CD4-positive, alpha-beta T cell treated with Interleukin-21 for 1 hour (primary cell): ENCODE results near the gene SYNGR2.
"Not testable (repeated sequence)": the region's sequence is repeated elsewhere in the genome, so short reads cannot be mapped to it uniquely, and the experiment has no call there.

ENCODE experiments used
- DNase-seq: peaks from one replicate; pipeline ENCODE4 v3.0.0-alpha.2; 2020

SYNGR2 gene

DNA sequence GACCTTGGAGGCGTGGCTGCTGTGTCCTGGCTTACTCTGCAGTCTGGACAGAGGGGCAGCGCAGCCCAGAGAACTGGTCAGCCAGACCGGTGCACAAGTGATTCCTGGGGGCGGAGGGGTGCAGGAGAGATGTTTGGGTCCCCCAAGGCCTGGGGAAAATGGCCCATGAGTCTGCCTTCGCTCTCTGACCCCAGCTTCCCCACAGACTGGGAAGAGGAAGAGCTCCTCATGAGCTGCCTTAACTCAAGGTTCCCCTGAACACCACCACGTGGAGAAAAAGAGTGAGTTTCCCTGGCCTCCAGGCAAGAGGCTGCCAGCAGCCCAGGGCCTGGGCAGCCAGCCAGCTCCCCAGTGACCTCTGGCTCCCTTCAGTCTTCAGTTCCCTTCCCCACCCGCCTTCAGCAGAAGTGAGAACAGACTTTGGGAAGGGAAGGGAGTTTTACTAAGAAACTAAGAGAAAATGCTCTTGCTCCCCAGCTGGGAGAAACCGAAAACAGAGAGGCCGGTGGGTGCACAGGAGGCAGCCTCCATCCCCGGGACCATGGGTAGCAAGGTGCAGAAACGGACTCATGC is 24.1 kb upstream of the SYNGR2 start:
- DNase-seq, result peak; percentile 33

DNA sequence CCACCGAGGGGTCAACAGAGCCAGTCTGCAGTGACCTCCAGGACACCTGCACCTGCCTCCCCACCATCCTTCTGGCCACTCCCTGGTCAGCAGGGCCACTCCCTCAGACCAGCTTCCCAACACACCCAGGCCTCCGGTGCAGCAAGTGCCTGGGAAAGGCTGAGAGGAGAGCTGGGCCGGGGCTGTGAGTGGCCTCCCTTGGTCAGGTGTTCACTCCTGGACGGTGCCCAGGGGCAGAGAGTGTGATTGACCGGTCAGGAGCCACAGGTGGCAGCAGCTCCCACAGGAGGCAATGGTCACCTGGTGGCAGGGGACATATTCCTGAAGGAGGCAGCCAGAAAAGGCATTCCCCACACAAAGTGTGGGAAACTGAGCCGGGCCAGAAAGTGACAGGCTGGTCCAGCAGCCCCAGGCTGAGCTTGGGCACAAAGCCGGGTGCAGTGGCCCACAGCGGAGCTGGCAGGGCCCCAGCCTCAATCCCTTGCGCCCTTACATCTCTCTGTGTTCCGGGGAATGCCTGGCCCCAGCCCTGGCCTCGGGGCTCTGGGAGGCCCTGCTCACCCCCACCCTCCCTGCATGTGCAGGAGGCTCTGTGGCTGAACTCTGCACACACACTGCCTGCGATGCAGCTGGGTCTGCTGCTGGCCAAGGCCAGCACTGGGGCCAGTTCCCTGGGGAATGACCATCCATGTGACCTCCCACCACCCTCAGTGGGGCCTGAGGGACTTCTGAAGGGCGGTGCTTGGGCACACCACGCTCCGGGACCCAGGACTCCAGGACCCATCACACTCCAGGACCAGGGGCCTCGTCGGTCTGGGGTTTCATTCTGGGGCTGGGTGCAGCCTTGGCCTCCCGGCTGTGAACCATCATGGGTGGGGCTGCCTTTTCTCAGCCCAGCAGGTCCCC is 23.4 kb upstream of the SYNGR2 start:
- no peak for DNase-seq

DNA sequence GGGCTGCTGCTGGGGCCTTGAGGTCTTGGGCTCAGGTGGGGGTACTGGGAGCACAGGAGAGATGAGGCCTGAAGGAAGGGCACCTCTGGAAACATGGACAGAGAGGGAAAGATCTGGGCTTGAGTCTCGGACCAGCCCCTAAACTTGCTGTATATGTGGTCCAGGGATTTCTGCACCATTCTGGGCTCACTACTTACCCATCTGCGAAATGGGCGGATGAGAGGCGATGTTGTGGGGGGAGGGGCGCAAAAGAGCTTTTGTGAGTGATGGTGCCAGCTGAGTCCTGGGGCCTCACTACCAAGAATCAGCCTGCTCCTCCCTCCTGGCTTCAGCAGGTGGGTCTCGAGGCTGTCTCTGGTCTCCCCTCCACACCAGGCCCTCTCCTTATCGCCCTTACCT is 21.9 kb upstream of the SYNGR2 start:
- DNase-seq, result no peak

DNA sequence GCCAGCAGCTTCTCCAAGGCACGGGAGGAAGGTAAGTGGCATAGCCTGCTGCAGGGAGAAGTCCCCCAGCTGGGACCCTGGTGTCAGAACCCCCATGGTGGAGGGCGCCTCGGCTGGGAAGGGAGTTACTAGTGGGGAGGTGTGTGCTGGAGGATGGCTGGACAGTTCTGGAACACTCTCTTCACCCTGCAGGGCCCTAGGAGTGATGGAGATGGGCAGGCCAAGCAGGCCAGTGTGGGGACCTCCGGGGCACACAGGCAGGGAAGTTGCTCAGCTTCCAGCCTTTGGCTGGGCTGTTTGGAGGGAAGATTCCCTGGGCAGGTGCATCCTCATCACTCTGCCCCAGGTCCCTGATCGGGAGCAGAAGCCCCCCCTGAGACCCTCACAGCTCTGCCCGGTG is 21.5 kb upstream of the SYNGR2 start:
- no peak for DNase-seq

DNA sequence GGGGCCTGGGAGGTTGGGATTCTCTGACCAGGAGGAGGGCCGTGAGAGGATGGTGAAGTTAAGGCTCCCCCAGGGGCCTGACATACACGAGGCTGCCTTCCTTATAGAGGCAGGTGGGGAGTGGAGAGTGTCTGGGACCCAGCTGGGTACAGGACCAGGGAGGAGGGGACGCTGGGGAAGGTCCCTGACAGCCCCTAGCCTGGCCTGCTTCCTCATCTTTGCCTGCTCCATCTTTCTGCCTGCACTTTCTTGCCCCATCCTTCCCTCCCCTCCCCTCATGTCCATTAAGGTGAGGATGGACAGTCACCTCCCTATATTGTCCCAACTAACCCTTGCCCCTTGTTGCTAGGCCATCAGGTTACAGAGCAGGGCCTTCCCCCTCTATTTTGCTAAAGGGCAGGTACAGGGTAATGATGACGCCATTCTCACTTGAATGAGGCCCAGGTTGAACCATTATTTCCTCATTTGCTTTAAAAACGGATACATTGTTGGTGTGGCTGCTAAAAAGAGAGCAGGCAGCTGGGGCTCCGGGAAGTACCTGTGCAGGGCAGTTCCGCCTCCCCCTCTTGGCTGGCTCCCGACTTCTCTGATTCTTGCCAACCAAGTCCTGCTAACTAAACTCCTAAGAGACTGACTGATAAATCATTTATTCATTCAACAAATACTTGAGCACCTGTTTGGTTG is 20.9 kb upstream of the SYNGR2 start:
- no peak for DNase-seq

DNA sequence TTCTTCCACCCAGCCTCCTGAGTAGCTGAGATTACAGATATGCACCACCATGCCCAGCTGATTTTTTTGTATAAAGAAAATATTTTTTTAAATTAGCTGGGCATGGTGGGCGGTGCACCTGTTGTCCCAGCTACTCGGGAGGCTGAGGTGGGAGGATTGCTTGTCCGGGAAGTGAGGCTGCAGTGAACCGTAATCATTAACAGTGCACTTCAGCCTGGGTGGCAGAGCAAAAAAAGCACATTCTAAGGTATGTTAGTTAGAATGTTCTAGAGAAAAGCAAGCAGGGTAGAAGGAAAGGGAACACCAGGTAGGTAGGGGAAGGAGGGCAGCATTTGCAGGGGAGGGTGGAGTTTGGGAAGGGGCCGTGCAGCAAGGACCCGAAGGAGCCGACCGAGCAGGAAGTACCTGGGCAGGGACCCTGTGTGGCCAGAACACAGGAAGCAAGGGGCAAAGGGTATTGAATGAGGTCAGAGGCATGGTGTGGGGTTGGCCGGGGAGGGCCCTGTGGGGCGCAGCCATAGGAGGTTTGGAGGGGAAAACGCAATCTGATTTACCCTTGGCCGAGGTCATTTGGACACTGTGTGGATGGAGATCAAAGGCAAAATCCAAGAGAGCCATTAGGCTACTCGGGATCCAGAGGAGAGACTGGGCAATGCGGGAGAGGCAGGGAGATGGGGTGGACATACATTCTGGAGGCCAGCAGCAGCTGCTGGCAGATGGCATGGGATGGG is 19.9 kb upstream of the SYNGR2 start:
- no peak for DNase-seq

DNA sequence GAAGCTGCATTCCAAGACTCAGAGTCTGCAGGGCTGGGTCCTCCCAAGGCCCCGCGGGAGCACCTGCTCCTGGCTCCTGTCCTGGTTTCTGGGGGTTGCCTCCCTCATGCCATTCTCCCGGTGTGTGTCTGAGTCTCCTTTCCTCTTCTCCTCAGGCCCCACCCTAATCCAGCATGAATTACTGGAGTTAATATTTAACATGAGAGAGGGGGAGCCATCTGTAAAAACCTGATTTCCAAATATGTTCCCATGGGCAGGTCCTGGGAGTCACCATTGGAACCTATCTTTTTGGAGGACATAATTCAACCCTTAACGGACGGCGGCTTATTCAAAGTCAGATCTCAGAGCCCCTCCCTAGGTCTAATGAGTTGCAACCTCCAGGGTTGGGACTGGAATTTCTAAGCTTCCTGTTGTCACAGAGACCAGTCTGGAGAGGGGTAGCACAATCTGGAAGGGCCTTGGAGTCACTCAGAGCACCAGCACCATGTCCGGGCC is 16.8 kb upstream of the SYNGR2 start:
- no peak for DNase-seq

DNA sequence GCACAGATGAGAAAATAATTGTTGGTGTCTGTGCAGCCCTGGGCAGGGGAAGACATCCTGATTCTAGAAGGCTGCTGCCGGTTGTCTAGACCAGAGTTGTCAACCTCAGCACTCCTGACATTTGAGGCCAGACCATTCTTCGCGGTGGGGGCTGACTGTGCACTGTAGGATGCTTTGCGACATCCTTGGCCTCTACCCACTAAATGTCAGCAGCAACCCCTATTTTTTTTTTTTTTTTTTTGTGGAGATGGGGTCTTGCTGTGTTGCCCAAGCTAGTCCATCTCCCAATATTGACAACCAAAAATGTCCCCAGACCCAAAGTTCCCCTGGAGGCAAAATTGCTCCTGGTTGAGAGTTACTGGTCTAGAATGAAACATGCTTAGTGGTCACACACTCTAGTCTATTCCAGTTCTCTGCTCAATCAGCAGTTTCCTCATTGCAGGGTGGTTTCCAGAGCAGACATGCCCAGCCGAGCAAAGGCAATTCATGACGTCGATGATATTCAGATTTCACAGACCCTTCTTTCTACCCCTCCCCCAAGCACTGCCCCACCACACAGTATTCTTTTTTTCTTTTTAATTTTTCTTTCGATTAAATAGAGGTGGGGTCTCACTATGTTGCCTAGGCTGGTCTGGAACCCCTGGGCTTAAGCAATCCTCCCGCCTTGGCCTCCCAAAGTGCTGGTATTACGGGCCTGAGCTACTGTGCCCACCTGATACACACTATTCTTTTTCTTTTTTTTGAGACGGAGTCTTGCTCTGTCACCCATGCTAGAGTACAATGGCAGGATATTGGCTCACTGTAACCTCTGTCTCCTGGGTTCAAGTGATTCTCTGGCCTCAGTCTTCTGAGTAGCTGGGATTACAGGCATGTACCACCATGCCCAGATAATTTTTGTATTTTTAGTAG is 13.2 kb upstream of the SYNGR2 start:
- DNase-seq, result no peak

DNA sequence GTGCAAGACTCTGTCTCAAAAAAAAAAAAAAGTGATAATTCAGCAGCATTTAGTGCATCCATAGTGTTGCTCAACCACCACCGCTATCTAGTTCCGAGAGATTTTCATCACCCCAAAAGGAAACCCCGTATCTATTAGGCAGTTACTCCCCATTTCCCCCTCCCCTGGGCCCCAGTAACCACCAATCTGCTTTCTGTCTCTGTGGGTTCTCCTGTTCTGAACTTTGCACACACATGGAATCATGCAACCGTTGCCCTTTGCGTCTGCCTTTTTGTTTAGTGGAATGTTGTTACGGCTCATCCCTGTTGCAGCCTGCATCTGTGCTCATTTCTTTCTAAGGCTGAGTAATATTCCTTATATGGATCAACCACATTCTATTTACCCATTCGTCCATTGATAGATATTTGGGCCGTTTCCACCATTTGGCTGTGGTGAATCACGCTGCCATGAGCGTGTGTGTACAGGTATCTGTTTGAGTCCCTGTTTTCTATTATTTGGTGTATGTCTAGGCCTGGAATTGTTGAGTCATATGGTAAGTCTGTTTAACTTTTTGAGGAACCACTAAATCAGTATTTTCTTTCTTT is 8.7 kb upstream of the SYNGR2 start:
- DNase-seq, result no peak

DNA sequence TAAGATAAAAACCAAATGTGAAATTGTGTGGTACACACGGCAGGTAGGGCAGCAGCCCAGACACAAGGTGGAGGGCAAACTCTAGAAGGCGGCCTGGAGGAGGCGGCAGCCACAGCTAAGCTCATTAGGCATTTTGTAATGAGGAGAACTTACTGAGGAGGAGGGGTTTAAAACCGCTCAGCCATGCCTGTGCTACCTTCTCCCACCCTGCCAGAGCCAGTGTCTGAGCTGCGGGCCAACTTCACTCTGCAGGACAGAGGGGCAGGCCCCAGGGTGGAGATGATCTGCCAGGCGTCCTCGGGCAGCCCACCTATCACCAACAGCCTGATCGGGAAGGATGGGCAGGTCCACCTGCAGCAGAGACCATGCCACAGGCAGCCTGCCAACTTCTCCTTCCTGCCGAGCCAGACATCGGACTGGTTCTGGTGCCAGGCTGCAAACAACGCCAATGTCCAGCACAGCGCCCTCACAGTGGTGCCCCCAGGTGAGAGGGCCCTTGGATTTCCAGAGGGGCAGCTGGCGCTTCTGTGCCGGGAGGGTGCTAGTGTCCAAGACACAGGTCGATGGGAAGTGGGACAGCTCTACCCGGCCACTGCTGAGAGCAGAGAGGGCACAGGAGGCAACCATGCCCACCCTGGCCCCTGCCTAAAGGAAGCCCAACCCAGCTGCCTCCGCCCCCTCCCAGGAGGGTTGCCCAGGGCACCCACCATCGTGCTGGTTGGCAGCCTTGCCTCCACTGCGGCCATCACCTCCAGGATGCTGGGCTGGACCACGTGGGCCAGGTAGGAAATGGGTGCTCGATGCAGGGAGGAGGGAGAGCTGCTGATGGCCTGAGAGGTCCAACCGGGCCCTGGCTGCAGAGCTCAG is 4.3 kb upstream of the SYNGR2 start:
- no peak for DNase-seq

DNA sequence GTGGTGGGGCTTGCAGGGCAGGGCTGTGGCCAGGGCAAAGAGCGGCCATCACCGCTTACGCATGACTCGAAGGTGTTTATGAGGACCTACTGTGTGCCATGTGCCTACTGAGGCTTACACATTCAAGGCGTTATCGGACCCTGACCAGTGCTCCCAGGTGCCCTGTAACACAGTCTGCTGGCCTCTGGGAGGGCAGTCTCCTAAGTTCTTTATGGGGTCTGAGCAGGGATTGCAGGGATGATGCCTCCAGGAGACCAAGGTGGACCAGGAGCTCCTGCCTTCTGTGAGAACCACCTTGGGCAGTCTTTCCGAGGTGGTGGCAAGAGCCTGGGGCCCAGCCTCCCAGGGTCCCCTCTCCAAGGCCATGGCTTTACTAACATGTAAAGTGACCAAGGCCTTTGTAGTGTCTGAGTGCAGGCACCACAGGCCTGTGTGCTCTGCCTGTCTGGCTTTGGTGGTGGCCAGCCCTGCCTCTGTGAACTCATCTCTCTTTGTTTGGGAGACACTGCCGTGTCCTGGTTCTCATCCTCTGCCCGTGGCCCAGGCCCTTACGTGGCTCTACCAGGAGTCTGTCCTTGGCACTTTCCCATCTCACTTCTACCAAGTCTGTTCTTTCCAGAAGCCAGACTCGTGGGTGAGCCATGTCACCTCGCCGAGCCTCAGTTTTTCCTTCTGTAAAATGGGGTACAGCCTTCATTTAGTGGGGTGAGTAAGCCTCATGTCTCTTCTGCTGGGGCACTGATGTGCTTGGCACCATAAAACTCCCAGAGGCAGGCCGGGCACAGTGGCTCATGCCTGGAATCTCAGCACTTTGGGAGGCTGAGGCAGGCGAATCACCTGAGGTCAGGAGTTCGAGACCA is 3.4 kb upstream of the SYNGR2 start:
- DNase-seq, result no peak

DNA sequence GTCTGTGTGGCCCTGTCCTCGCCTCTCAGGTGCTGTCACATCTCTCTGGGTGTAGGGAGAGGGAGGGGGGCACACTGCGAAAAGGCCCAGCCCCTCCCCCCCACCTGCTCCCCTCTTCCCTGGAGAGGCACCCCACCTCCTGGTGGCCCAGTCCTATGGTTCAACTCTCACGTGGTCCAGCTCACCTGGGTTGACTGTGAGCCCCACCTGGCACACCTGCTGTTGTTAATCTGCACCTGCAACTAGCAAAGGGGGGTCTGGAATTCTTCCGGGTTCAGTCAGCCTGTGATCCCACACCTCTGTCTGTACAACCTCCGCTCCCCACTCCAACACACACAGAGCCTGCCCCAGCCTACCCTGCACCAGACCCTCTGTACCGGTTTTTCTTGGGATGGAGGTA is 2.0 kb upstream of the SYNGR2 start:
- DNase-seq, result no peak

DNA sequence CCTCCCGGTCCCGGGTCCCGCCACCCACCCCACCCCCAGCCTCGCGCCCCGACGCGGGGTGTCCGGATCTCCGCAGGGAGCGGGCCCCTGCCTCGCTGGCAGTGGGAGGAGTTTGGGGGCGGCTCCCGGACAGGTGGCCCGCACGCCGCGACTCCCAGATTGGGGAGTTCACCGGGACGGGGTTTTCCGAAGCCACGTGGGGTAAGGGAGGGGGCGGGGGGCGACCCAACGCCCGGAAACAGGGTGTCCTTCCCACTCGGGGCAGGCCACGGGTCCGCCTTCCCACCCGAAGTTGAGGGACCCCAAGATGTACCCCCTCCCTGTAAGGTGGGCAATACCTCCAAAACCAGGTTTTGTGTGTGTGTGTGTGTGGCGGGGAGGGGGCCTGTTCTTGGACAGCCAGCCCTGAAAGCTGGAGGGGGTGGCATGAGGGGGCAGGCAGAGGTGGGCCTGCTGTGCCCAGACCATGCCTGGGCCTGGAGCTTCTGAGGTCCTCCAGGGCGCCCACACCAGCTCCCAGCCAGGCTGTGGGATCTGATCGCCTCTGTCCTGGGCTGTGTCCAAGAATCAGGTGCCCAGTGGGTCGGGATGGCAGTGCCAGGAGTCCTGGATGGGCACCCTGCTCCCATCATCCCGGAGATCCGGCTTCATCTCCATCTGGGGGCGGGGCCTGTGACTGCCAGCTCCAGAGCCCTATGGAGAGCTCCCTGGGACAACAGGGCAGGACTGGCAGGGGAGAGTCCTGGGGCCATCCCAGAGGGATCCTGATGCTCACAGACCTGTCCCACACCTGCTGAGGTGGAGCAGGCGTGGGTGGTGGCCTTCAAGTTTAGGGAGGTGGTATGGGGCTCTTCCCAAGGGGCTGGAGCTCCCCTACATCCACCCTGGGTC is 767 bp downstream of the SYNGR2 start:
- DNase-seq, result peak; percentile 78

DNA sequence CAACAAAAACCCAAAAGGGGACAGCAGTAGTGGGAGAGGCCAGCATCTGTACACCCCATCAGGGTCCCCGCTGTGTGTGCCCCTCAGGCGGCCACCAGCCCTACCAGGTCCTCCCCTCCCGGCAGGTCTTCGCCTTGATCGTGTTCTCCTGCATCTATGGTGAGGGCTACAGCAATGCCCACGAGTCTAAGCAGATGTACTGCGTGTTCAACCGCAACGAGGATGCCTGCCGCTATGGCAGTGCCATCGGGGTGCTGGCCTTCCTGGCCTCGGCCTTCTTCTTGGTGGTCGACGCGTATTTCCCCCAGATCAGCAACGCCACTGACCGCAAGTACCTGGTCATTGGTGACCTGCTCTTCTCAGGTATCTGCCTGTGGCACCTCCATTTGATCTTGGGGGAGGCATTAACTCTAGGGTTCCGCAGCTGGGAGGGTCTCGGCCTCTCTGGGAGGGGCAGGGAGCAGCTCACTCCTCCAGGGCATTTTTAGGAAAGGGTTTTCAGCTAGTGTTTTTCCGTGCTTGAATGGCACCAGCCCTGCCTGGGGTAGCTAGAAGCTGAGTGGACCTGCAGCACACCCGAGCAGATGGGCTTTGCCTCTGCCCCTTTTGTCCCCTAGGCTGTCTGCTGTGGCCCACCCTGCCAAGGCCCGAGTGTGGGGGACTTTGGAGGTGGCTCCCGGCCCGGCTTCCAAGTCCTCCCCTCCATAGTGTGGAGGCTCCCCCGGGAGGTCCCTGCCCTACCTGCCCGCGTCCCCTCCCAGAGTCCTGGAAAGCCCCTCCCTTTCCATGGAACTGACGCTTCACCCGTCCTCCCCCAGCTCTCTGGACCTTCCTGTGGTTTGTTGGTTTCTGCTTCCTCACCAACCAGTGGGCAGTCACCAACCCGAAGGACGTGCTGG is 2.6 kb downstream of the SYNGR2 start:
- DNase-seq, result no peak

DNA sequence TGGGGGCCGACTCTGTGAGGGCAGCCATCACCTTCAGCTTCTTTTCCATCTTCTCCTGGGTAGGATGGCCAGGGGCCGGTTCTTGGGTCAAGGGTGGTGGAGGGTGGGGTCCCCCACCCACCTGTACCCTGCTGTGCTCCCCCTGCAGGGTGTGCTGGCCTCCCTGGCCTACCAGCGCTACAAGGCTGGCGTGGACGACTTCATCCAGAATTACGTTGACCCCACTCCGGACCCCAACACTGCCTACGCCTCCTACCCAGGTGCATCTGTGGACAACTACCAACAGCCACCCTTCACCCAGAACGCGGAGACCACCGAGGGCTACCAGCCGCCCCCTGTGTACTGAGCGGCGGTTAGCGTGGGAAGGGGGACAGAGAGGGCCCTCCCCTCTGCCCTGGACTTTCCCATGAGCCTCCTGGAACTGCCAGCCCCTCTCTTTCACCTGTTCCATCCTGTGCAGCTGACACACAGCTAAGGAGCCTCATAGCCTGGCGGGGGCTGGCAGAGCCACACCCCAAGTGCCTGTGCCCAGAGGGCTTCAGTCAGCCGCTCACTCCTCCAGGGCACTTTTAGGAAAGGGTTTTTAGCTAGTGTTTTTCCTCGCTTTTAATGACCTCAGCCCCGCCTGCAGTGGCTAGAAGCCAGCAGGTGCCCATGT is 3.3 kb downstream of the SYNGR2 start:
- not testable (repeated sequence) for DNase-seq

DNA sequence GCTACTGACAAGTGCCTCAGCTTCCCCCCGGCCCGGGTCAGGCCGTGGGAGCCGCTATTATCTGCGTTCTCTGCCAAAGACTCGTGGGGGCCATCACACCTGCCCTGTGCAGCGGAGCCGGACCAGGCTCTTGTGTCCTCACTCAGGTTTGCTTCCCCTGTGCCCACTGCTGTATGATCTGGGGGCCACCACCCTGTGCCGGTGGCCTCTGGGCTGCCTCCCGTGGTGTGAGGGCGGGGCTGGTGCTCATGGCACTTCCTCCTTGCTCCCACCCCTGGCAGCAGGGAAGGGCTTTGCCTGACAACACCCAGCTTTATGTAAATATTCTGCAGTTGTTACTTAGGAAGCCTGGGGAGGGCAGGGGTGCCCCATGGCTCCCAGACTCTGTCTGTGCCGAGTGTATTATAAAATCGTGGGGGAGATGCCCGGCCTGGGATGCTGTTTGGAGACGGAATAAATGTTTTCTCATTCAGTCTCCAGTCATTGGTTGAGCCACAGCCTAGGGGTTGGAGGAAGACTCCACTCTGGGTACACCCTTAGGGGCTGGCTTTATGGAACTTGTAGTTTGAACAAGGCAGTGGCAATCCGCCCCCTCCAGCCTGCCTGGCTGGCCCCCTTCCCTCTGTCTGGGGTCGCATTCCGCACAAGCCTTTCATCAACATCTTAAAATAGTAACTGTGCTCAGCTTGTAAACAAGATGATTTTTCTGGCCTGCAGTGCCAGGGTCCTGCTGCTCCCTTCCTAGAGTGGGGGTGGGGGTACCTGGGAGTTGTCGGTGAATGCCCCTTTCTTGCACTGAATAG is 4.1 kb downstream of the SYNGR2 start:
- DNase-seq, result no peak
